22Rv1 (cell line): Measurements from ENCODE around the gene DUSP22.

ENCODE experiments used
- CTCF ChIP-seq: fragments of 450-650 bp; IDR thresholded peaks from 2 replicates; pipeline ENCODE4 v1.5.1; 2017; ENCODE audit warnings: mild to moderate bottlenecking
- ZFX ChIP-seq: fragments of 450-650 bp; IDR thresholded peaks from 2 replicates; pipeline ENCODE4 v1.6.1; 2017; ENCODE audit warnings: antibody characterized with exemption, borderline replicate concordance

DNA sequence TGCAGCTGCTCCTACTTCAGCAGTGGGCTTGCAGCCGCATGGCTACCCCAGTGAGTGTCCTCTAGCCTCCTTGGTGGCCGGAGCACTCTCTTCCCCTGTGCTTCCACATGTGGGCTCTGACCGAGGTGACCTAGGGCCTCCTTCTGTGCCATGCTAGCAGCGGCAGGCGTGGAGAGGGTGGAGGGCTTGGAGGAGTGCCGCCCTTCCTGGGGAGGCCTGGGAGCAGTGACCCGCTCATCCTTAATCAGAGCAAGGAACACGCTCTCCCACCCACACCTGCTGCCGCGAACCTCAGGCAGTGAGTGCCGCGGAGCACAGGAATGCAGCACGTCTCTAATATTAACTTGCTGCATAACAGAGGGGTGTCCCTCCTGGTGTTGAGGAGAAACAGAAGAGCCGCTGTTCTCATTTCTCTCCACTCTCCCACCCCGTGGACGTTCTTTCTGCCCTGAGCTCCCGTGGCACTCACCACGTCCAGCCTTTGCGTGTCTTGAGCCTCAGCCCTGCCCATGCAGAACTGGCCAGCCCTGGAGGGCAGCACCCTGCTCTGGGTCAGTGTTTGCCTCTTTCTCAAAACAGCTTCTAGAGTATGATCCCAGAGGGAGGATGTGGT, 31.9 kb downstream of the DUSP22 start:
- TF ChIP-seq CTCF (no peak), ZFX (no peak)
